Measurements from ENCODE around the gene MYO5B.

MYO5B gene

GRCh38 chr18:49884959-49885358, 310.0 kb downstream of the MYO5B start:
- no peak overlapping the region for H3K4me3 ChIP-seq (IDR thresholded peaks at IDR 0.05; ENCODE audit: insufficient read depth, low read depth, low read length)
- H3K4me1 ChIP-seq (ENCODE audit: low read depth, poor library complexity, severe bottlenecking): no peaks in the 10 kb centered on the region
- no peaks in the 10 kb centered on the region for H3K36me3 ChIP-seq (ENCODE audit: insufficient read depth)
- no peak overlapping the region for H3K27ac ChIP-seq
- no peak overlapping the region for H3K4me2 ChIP-seq
- H3K27me3 ChIP-seq (ENCODE audit: insufficient read depth, low read depth): no peaks in the 10 kb centered on the region
- no peaks in the 10 kb centered on the region for H3K79me2 ChIP-seq (ENCODE audit: insufficient read depth, low read depth)
- H4K20me1 ChIP-seq (ENCODE audit: insufficient read depth): no peaks in the 10 kb centered on the region
- TF ChIP-seq CTCF (conservative IDR thresholded peaks at IDR 0.05; ENCODE audit: low read depth, low read length): no peak
- H3K9ac ChIP-seq: no peak overlapping the region
- no peak overlapping the region for H2AFZ ChIP-seq (ENCODE audit: low read depth)

GRCh38 chr18:49884465-49884864, 310.5 kb downstream of the MYO5B start:
- Histone ChIP-seq H4K20me1 (ENCODE audit: insufficient read depth) (no peaks in the 10 kb centered on the region), H3K4me3 (IDR thresholded peaks at IDR 0.05; ENCODE audit: insufficient read depth, low read depth, low read length) (no peak overlapping the region), H3K27ac (no peak overlapping the region), H3K4me2 (no peak overlapping the region), H3K27me3 (ENCODE audit: insufficient read depth, low read depth) (no peaks in the 10 kb centered on the region), H3K36me3 (ENCODE audit: insufficient read depth) (no peaks in the 10 kb centered on the region), H3K4me1 (ENCODE audit: low read depth, poor library complexity, severe bottlenecking) (no peaks in the 10 kb centered on the region), H2AFZ (ENCODE audit: low read depth) (no peak overlapping the region), H3K9ac (no peak overlapping the region), H3K79me2 (ENCODE audit: insufficient read depth, low read depth) (no peaks in the 10 kb centered on the region)
- TF ChIP-seq CTCF (conservative IDR thresholded peaks at IDR 0.05; ENCODE audit: low read depth, low read length): no peak

- H3K4me1 ChIP-seq (ENCODE audit: low read depth, poor library complexity, severe bottlenecking): no peaks in the 10 kb centered on the region
- no peak overlapping the region for H3K9ac ChIP-seq
- H4K20me1 ChIP-seq (ENCODE audit: insufficient read depth): no peaks in the 10 kb centered on the region
- no peaks in the 10 kb centered on the region for H3K36me3 ChIP-seq (ENCODE audit: insufficient read depth)
- TF ChIP-seq CTCF (conservative IDR thresholded peaks at IDR 0.05; ENCODE audit: low read depth, low read length): no peak
- no peaks in the 10 kb centered on the region for H3K79me2 ChIP-seq (ENCODE audit: insufficient read depth, low read depth)
- no peak overlapping the region for H3K4me2 ChIP-seq
- no peak overlapping the region for H3K27ac ChIP-seq
- no peaks in the 10 kb centered on the region for H3K27me3 ChIP-seq (ENCODE audit: insufficient read depth, low read depth)
- H3K4me3 ChIP-seq (IDR thresholded peaks at IDR 0.05; ENCODE audit: insufficient read depth, low read depth, low read length): no peak overlapping the region
- no peak overlapping the region for H2AFZ ChIP-seq (ENCODE audit: low read depth)
Observed at GRCh38 chr18:49880661-49881060, 314.3 kb downstream of the MYO5B start.

- H3K4me1 ChIP-seq (ENCODE audit: low read depth, poor library complexity, severe bottlenecking): no peaks in the 10 kb centered on the region
Observed at GRCh38 chr18:49879271-49879580, 315.7 kb downstream of the MYO5B start.

More at GRCh38 chr18:49879271-49879580, 315.7 kb downstream of the MYO5B start:
- H4K20me1 ChIP-seq (ENCODE audit: insufficient read depth): no peaks in the 10 kb centered on the region
- H3K79me2 ChIP-seq (ENCODE audit: insufficient read depth, low read depth): no peaks in the 10 kb centered on the region
- no peak for TF ChIP-seq CTCF (conservative IDR thresholded peaks at IDR 0.05; ENCODE audit: low read depth, low read length)
- H3K4me3 ChIP-seq (IDR thresholded peaks at IDR 0.05; ENCODE audit: insufficient read depth, low read depth, low read length): no peak overlapping the region
- H3K36me3 ChIP-seq (ENCODE audit: insufficient read depth): no peaks in the 10 kb centered on the region
- H2AFZ ChIP-seq (ENCODE audit: low read depth): no peak overlapping the region
- H3K4me2 ChIP-seq: no peak overlapping the region
- H3K27ac ChIP-seq: no peak overlapping the region
- no peaks in the 10 kb centered on the region for H3K27me3 ChIP-seq (ENCODE audit: insufficient read depth, low read depth)
- no peak overlapping the region for H3K9ac ChIP-seq
